ENCODE data around the gene KAT8.

DNA sequence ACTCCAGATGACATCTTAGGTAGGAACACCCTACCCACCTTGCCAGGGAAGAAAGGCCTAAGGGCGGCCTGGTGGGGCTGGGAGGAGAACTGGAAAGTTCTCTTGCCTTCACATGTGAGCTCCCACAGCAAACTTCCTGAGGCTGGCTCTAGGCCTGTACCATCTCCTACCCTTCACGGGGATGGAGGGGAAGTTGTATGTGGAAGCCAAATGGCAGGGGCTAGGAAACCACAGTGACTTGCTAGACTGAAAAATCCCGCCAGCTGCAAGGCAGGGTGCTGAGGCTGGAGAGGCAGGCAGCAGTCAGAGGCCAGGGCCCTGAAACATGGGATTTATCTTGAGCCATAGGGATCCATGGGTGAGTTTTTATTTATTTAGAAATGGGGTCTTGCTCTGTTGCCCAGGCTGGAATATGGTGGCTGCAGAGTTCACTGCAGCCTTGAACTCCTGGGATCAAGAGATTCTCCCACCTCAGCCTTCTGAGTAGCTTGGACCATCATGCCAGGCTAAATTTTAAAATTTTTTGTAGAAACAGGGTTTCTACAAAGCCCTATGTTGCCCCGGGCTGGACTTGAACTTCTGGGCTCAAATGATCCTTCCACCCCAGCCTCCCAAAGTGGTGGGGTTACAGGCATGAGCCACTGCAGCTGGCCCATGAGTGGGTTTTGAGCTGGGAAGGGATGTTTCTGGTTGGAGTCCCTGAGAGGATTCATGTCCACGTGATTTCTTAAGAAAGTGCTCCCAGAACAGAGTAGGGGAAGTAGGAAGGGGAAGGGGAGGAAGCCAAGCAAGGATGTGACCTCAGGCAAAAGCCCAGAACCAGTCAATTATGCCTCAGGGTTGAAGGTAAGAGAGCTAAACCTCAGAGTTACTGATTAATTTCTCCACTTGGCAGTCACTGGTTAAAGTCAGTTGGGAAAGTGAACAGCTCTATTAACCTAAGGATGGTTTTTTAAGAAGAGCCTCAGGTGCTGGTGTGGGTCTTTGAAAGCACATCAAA is 4.0 kb upstream of the KAT8 start:
- TF ChIP-seq, protein P1, sequence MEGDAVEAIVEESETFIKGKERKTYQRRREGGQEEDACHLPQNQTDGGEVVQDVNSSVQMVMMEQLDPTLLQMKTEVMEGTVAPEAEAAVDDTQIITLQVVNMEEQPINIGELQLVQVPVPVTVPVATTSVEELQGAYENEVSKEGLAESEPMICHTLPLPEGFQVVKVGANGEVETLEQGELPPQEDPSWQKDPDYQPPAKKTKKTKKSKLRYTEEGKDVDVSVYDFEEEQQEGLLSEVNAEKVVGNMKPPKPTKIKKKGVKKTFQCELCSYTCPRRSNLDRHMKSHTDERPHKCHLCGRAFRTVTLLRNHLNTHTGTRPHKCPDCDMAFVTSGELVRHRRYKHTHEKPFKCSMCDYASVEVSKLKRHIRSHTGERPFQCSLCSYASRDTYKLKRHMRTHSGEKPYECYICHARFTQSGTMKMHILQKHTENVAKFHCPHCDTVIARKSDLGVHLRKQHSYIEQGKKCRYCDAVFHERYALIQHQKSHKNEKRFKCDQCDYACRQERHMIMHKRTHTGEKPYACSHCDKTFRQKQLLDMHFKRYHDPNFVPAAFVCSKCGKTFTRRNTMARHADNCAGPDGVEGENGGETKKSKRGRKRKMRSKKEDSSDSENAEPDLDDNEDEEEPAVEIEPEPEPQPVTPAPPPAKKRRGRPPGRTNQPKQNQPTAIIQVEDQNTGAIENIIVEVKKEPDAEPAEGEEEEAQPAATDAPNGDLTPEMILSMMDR (IDR thresholded peaks at IDR 0.05) = no peak
- no peak for TF ChIP-seq POLR2A (IDR thresholded peaks at IDR 0.05)
